Measurements from ENCODE around the gene LNX2.

Gene LNX2

DNA sequence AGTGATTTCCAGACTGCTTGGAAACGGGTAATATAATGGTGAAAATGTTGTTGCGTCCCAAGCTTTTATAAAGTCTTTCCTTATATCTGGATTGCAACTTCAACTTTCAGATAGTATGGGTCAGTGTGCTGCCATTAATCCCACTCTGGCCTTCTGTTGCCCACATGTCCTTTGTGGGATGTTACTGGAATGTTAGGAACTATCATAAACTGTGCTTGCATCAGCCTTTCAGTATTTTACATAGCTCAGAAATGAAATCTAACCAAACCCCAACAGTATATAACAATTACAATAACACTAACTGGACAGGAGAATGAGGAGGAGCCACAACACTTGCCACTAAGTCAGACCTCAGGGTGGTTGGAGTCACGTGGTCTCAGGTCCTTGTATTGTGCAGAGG lies 78.9 kb downstream of the LNX2 start:
- H3K9me3 ChIP-seq (ENCODE audit: insufficient read depth, low read length): no peaks in the 10 kb centered on the region
- DNase-seq (ENCODE audit: low read depth, low spot score): no peak
- TF ChIP-seq SUZ12 (IDR thresholded peaks at IDR 0.05; ENCODE audit: extremely low read depth, insufficient read depth, insufficient read length) (no peak), YY1 (IDR thresholded peaks at IDR 0.05; ENCODE audit: insufficient read depth, insufficient read length) (no peak), ZNF274 (IDR thresholded peaks at IDR 0.05; ENCODE audit: low read depth, low read length) (no peak)
- H3K27me3 ChIP-seq (ENCODE audit: insufficient read depth, insufficient read length): no peaks in the 10 kb centered on the region
- no peak overlapping the region for H3K9ac ChIP-seq (ENCODE audit: insufficient read length, low read depth)
- H3K4me1 ChIP-seq (ENCODE audit: insufficient read depth, insufficient read length): no peaks in the 10 kb centered on the region
- peaks cover 3% of the 10 kb centered on the region for H3K36me3 ChIP-seq (ENCODE audit: insufficient read depth, insufficient read length, low read length)
- H3K4me3 ChIP-seq (ENCODE audit: insufficient read length, low read depth): no peak overlapping the region

DNA sequence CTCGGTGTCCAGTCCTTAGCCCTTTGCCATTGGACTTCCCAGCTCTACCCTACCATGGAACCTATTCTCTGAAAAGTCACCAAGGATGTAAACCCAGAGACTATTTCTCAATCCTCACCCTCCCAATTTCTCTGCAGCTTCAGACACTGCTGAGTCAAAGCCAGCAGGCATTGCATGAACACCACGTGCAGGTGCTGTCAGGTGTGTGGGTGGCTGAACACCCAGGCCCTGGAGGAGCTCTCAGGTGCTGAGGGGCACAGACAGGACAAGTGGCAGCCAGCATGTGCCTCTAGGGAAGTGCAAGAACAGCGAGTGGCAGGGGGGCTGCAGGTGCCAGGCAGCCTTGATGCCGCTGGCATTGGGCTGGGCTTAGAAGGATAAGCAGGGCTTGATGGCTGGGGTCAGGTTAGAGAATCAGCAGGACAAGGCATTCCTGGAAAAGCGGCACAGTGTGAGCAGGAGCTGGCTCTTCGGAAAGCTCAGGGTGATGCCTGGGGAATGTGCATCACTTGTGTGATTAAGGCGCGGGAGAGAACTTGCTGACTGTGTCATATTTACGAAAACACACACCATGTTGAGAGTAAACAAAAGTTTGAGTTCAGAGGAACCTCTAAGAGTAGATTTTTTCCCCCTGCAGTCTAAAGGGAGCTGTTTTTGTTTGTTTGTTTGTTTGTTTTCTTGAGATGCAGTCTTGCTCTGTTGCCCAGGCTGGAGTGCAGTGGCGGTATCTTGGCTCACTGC lies 83.8 kb downstream of the LNX2 start:
- H3K27me3 ChIP-seq (ENCODE audit: insufficient read depth, insufficient read length): no peaks in the 10 kb centered on the region
- no peak overlapping the region for H3K9ac ChIP-seq (ENCODE audit: insufficient read length, low read depth)
- DNase-seq (ENCODE audit: low read depth, low spot score): no peak
- no peaks in the 10 kb centered on the region for H3K9me3 ChIP-seq (ENCODE audit: insufficient read depth, low read length)
- H3K4me3 ChIP-seq (ENCODE audit: insufficient read length, low read depth): no peak overlapping the region
- H3K36me3 ChIP-seq (ENCODE audit: insufficient read depth, insufficient read length, low read length): no peaks in the 10 kb centered on the region
- TF ChIP-seq ZNF274 (IDR thresholded peaks at IDR 0.05; ENCODE audit: low read depth, low read length) (no peak), SUZ12 (IDR thresholded peaks at IDR 0.05; ENCODE audit: extremely low read depth, insufficient read depth, insufficient read length) (no peak), YY1 (IDR thresholded peaks at IDR 0.05; ENCODE audit: insufficient read depth, insufficient read length) (no peak)
- peaks cover 3% of the 10 kb centered on the region for H3K4me1 ChIP-seq (ENCODE audit: insufficient read depth, insufficient read length)

DNA sequence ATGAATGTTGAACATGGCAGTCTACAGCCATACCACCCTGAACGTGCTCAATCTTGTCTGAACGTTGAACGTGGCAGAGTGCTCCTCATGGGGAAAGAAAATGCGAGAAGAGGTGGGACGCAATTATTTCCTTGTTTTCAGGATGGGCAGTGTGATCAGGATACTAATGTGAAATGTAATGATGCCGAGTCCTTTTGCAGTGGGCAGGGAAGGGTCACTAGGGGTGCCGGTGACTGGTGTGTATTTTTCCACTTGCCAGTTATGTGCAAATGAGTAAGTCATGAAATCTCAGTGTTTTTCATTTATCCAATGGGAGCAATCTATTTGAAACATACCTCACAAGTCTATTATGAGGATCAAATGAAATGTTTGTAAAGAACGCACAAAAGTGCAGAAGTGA lies 84.8 kb downstream of the LNX2 start:
- TF ChIP-seq SUZ12 (IDR thresholded peaks at IDR 0.05; ENCODE audit: extremely low read depth, insufficient read depth, insufficient read length) (no peak), YY1 (IDR thresholded peaks at IDR 0.05; ENCODE audit: insufficient read depth, insufficient read length) (no peak), ZNF274 (IDR thresholded peaks at IDR 0.05; ENCODE audit: low read depth, low read length) (no peak)
- no peak for DNase-seq (ENCODE audit: low read depth, low spot score)
- H3K36me3 ChIP-seq (ENCODE audit: insufficient read depth, insufficient read length, low read length): no peaks in the 10 kb centered on the region

DNA sequence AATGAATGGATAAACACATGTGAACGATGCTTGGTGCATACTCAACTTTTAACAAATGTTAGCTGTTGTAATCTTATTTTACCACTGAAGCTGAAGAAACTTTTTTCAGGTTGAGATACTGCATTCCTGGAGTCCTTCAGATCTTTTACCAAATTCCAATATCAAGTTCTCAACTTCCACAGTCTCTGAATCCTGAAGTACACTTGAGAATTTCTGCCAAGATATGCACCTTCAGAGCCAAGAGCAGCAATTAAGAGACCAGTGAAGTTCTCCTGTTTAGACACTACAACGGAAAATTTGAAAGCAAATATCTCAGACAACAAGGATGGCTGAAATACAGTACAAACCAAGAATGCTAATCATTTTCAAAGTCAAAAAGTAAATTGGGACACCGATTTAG lies 85.3 kb downstream of the LNX2 start:
- Histone ChIP-seq H3K36me3 (ENCODE audit: insufficient read depth, insufficient read length, low read length) (no peaks in the 10 kb centered on the region), H3K27me3 (ENCODE audit: insufficient read depth, insufficient read length) (no peaks in the 10 kb centered on the region), H3K9ac (ENCODE audit: insufficient read length, low read depth) (no peak overlapping the region), H3K4me1 (ENCODE audit: insufficient read depth, insufficient read length) (peaks cover 3% of the 10 kb centered on the region), H3K9me3 (ENCODE audit: insufficient read depth, low read length) (no peaks in the 10 kb centered on the region), H3K4me3 (ENCODE audit: insufficient read length, low read depth) (no peak overlapping the region)
- no peak for TF ChIP-seq ZNF274 (IDR thresholded peaks at IDR 0.05; ENCODE audit: low read depth, low read length)
- TF ChIP-seq YY1 (IDR thresholded peaks at IDR 0.05; ENCODE audit: insufficient read depth, insufficient read length): no peak
- no peak for TF ChIP-seq SUZ12 (IDR thresholded peaks at IDR 0.05; ENCODE audit: extremely low read depth, insufficient read depth, insufficient read length)
- DNase-seq (ENCODE audit: low read depth, low spot score): no peak

More for the DNA sequence above, 84.8 kb downstream of the LNX2 start:
- no peaks in the 10 kb centered on the region for H3K9me3 ChIP-seq (ENCODE audit: insufficient read depth, low read length)
- H3K4me3 ChIP-seq (ENCODE audit: insufficient read length, low read depth): no peak overlapping the region
- H3K9ac ChIP-seq (ENCODE audit: insufficient read length, low read depth): no peak overlapping the region
- no peaks in the 10 kb centered on the region for H3K27me3 ChIP-seq (ENCODE audit: insufficient read depth, insufficient read length)
- H3K4me1 ChIP-seq (ENCODE audit: insufficient read depth, insufficient read length): peaks cover 3% of the 10 kb centered on the region

DNA sequence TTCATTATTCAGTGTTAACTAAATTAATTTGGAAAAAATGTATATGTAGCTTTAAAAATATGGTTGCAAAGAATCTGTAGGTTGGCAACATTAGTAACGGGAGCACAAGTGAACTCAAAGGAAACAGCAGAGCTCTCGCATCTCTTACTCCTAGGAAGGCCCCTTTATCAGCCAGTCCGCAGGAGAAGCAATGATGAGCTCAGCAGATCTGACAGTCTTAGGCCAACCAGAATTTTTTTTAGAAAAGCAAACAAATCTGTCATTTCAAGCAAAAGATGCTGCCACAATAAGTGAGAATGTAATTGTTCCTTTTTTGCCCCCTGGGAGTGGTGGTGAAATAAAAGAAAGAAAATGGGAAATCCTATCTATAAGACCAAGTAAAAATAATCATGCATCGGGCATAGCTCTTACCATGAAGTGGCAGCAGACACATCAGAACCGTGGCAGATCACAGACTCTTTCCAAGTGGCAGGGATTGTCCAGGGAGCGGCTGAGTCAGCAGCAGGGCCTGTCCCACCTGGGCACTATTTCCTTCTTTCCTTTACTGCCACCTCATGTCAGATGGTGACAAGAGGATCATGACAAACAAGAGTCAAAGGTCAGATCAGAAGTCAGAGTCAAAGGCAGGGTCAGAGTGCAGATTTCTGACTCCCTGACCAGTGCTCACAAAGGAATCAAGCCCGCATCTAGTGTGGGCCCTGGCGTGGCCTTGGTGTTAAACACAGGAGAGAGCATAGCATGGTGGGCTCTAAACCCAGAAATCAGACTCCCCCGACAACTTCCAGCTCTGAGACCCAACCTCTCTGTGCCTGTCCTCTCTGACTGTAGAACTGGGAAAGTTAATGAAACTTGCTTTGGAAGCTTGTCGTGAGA lies 86.0 kb downstream of the LNX2 start:
- no peak overlapping the region for H3K9ac ChIP-seq (ENCODE audit: insufficient read length, low read depth)
- no peaks in the 10 kb centered on the region for H3K9me3 ChIP-seq (ENCODE audit: insufficient read depth, low read length)
- no peaks in the 10 kb centered on the region for H3K27me3 ChIP-seq (ENCODE audit: insufficient read depth, insufficient read length)
- DNase-seq (ENCODE audit: low read depth, low spot score): no peak
- TF ChIP-seq YY1 (IDR thresholded peaks at IDR 0.05; ENCODE audit: insufficient read depth, insufficient read length) (no peak), ZNF274 (IDR thresholded peaks at IDR 0.05; ENCODE audit: low read depth, low read length) (no peak), SUZ12 (IDR thresholded peaks at IDR 0.05; ENCODE audit: extremely low read depth, insufficient read depth, insufficient read length) (no peak)
- H3K36me3 ChIP-seq (ENCODE audit: insufficient read depth, insufficient read length, low read length): no peaks in the 10 kb centered on the region
- H3K4me1 ChIP-seq (ENCODE audit: insufficient read depth, insufficient read length): peaks cover 3% of the 10 kb centered on the region
- H3K4me3 ChIP-seq (ENCODE audit: insufficient read length, low read depth): no peak overlapping the region

DNA sequence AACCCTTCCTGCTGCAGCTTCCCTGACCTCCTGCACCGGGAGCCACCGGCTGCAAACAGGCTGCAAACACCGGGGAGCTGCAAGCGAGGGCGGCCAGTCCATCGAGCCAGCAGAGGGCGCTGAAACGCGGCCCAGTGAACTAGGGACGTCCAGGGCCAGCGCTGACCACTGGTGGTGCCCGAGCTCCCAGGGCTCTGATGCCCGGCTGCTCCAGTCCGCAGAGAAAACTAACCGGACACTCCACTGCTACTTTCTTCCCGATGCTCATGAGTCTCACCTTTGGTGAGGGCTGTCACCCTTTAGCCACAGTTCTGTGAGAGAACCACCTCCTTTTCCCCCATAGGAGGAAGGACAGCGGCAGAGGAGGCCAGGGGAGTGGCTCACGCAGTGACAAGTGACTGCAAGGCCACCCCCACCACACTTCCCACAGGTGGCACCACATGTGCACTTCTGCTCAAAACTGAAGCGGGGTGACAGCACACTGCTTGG lies 87.1 kb downstream of the LNX2 start:
- no peaks in the 10 kb centered on the region for H3K27me3 ChIP-seq (ENCODE audit: insufficient read depth, insufficient read length)
- DNase-seq (ENCODE audit: low read depth, low spot score): peak; percentile 52
- H3K4me3 ChIP-seq (ENCODE audit: insufficient read length, low read depth): no peak overlapping the region
- TF ChIP-seq ZNF274 (IDR thresholded peaks at IDR 0.05; ENCODE audit: low read depth, low read length) (no peak), SUZ12 (IDR thresholded peaks at IDR 0.05; ENCODE audit: extremely low read depth, insufficient read depth, insufficient read length) (no peak), YY1 (IDR thresholded peaks at IDR 0.05; ENCODE audit: insufficient read depth, insufficient read length) (no peak)
- H3K36me3 ChIP-seq (ENCODE audit: insufficient read depth, insufficient read length, low read length): no peaks in the 10 kb centered on the region
- H3K4me1 ChIP-seq (ENCODE audit: insufficient read depth, insufficient read length): peaks cover 3% of the 10 kb centered on the region
- H3K9ac ChIP-seq (ENCODE audit: insufficient read length, low read depth): no peak overlapping the region
- peaks cover 7% of the 10 kb centered on the region; the same call in 1 of the 2 replicates for H3K9me3 ChIP-seq (ENCODE audit: insufficient read depth, low read length)

DNA sequence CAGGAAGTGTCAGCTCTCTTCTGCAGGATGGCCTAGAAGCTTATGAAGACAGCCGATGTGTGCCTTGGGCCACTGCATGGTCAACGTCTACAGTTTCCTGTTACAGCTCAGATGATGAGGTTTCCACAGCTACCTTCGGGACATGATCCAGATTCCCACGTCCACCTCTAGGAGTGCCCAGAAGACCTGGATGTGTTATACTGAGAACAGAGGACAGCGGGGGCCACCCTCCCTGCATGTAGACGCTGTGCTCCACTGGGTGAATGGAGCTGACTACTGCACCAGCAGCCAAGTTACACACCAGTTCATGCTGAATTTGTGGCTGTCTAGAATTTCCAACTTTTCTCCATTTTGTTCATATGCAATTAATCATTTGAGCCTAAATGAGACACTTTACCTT lies 91.4 kb downstream of the LNX2 start:
- DNase-seq (ENCODE audit: low read depth, low spot score): no peak
- Histone ChIP-seq H3K4me1 (ENCODE audit: insufficient read depth, insufficient read length) (peaks cover 3% of the 10 kb centered on the region), H3K9ac (ENCODE audit: insufficient read length, low read depth) (no peak overlapping the region), H3K27me3 (ENCODE audit: insufficient read depth, insufficient read length) (no peaks in the 10 kb centered on the region), H3K36me3 (ENCODE audit: insufficient read depth, insufficient read length, low read length) (no peaks in the 10 kb centered on the region), H3K4me3 (ENCODE audit: insufficient read length, low read depth) (no peak overlapping the region), H3K9me3 (ENCODE audit: insufficient read depth, low read length) (peaks cover 7% of the 10 kb centered on the region; the same call in 1 of the 2 replicates)
- TF ChIP-seq ZNF274 (IDR thresholded peaks at IDR 0.05; ENCODE audit: low read depth, low read length): no peak
- no peak for TF ChIP-seq YY1 (IDR thresholded peaks at IDR 0.05; ENCODE audit: insufficient read depth, insufficient read length)
- no peak for TF ChIP-seq SUZ12 (IDR thresholded peaks at IDR 0.05; ENCODE audit: extremely low read depth, insufficient read depth, insufficient read length)
